Measurements from ENCODE around the gene SLC16A6.
"Not testable (repeated sequence)": the region's sequence is repeated elsewhere in the genome, so short reads cannot be mapped to it uniquely, and the experiment has no call there.

Gene SLC16A6

DNA sequence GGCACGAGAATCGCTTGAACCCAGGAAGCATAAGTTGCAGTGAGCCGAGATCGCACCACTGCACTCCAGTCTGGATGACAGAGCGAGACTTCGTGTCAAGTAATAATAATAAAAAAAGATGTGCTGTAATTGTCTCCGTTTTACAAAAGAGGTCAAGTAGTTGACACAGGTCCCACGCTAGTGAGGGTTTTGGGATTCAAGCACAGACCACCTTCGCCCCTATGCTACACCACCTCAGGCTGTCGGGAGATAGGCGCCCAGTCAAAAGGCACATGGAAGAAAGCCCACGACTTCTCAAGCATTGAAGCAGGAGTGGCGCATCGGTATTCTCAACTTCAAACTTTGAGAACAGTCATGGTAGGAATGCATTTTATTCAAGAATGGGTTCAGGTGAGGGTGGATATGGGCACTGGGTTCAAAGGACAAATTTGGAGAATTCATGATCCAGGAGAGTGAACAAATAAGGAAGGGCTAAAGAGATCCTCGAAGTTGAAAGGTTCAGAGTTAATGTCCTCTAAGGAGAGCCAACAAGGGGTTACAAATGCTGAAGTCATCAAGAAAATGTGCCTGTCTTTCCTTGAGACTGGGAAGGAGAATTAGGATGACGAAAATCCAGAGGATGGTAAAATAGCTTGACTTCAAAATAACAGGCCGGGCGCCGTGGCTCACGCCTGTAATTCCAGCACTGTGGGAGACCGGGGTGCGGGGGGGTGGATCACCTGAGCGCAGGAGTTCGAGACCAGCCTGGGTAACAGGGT is 44.5 kb downstream of the SLC16A6 start:
- no peak for DNase-seq

DNA sequence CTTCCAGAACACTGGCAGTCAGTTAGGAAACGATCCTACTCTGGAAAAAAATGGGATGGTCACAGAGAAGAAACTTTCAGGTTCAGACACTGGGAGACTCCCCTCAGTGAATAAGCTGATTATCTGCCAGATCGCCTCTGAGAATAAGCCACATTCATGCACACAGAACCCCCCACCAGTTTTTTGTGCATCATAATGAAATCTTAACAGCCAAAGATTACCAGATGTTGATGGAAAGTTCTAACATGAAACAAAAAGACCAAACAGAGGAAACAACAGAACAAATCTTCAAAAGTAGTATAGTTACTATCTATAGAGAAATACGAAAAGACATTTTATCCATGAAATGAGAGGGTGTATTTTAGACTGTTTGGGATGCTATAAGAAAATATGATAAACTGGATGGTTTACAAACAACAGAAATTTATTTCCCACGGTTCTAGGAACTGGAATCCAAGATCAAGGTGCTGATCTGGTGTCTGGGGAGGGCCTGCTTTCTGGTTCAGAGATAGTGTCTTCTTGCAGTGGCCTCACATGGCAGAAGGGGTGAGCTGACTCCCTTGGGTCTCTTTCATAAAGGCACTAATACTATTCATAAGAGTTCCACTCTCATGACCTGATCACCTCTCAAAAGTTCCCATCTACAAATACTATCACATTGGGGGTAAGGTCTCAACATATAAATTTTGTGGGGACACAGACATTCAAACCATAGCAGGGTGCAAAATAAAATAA is 51.1 kb downstream of the SLC16A6 start:
- DNase-seq, result no peak

DNA sequence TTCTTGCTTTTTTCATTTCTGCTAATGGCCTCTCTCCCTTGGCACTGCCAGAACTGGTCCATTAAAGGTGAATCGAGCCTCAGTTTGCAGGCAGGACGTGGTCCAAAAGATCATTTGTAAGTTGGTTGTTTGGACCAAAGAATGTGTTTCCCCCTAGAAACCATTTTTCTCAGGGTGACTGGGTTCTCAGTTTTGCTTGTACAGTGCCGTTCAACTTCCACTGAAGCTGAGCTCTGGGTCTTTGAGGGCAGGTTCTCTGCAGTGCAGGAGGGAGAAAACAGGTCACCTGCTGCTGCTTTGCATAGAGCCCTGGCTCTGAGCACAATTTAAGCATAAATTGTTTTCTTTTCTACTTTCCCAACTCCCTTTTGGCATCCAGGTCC is 52.1 kb downstream of the SLC16A6 start:
- DNase-seq, result no peak

DNA sequence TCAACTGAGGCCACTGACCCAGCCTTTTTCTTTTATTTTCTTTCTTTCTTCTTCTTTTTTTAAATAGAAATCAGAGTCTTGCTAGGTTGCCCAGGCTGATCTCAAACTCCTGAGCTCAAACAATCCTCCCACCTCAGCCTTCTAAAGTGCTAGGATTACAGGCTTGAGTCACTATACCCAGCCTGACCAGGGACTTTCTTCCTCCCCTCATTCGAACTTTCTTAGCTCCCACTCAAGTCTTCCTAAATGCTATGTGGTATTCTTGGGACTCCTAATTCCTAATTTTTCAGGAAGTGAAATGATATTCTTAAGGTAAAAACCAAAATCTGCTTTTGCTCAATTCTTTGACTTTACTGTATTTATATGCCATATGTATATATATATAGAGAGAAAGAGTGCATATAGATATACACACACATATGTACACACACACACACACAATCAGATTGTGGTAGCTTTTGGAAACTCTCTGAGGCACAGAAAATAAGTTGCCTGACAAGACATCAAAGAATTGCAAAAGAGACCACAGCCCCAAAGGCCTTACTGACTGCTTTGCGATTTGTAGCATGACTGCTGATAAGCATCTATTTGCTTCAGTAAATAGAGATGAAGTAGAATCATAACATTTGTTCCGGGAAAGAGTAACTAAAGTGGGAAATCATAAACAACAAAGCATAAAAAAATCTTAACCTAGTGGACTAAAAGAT is 52.6 kb downstream of the SLC16A6 start:
- DNase-seq, result no peak

DNA sequence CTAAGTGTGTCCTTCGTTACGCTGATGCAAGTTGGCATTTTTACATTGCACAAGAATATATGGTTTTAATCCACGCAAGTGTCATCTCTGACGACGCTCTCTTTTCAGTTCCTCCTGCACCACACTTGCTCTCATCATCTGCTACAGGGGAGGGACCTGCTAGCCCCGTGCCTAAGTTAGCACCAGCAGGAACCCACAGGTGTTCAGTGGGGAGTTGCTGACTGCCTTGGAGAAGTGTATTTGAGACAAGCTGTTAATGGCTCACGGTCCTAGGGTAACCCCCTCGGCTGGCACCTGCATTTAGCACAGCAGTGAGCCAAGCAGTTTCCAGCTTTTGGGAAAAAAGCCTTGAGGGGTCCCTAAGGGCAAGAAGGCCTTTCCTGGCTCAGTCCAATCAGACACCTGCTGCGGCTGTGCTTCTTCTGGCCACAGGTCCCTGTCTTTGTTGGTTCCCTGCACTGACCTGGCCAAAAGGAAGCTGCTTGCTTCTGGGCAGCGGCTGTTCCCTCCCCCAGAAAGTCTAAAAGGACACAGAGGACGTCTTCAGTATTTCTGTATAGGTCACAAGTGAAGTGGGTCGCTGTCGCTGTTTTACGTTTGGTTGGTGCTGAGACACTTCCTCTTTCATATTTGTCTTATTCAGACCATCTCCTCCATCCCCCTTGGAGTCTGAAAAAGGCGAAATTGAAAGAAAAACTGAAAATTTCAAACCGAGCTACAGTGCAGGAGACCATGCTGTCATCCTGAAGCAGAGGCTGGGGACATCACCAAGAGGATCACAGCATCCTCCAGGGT is 53.4 kb downstream of the SLC16A6 start:
- not testable (repeated sequence) for DNase-seq

DNA sequence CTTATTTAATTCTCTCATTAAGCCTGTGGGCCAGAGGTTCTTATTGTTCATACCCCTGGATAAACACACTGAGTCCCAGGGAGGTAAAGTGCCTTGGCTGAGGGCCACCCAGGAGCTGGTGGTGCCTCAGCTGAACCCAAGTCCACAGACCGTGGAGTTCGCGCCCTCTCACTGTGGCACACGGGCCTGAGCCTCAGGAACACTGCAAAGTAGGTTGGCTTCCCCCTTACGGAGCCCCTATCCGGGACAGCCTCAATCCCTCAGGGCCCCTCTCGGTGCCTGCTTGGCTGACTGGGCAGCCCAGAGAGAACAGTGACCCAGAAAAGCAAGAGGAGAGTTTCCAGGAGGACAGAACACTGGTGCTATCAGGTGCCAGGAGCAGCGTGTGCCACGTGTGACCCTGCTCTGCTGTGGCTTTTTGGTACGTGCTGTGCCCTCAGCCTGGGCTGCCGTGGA is 55.6 kb downstream of the SLC16A6 start:
- DNase-seq, result not testable (repeated sequence)

DNA sequence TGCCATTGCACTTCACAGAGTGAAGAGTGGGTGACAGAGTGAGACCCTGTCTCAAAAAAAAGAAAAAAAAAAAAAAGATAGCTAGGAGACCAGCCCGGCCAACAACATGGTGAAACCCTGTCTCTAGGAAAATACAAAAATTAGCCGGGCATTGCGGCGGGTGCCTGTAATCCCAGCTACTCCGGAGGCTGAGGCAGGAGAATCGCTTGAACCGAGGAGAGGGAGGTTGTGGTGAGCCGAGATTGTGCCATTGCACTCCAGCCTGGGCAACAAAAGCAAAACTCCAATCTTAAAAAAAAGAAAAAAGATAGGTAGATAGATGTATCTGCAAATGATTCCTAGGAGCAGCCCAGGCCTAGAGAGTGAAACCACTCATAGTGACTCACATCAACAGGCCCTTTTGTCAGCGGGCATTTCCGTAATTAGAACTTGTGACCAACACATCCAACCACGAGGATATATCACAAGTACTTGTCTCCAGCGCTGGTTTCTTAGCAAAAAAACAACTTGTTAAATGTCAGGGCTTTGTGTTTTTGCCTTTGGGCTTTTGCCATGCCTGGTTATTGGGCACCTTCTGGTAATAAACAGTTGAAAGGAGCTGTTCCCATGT is 56.1 kb downstream of the SLC16A6 start:
- DNase-seq, result not testable (repeated sequence)

DNA sequence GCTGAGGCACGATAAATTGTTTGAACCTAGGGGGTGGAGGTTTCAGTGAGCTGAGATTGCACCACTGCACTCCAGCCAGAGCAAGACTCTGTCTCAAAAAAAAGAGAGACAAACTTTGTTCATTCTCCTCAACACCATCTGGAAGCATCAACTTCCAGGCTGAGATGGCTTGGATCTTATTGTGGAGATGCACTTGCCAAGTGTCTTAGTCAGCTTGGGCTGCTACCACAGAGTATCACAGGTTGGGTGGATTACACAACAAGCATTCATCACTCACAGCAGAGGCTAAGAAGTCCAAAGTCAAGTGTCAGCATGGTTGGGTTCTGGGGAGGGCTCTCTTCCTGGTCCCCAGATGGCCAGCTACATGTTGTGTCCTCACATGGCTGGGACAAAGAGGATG is 58.2 kb downstream of the SLC16A6 start:
- not testable (repeated sequence) for DNase-seq

DNA sequence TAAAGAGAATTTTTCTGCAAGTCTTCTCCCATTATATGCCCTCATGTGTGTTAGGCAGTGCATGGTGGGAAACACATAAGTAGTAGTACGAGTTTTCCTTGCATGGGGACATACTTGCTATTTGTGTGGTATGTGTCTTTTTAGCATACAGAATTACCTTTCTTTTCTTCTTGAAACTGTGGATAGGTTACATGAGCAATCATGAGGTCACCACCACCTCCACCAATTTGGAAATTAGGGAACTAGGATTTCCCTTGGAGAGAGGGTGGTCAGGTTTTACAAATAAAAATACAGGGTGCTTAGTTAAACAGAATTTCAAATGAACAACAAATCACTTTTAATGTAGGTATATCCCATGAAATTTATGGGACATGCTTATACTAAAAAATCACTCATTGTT is 59.4 kb downstream of the SLC16A6 start:
- no peak for DNase-seq

DNA sequence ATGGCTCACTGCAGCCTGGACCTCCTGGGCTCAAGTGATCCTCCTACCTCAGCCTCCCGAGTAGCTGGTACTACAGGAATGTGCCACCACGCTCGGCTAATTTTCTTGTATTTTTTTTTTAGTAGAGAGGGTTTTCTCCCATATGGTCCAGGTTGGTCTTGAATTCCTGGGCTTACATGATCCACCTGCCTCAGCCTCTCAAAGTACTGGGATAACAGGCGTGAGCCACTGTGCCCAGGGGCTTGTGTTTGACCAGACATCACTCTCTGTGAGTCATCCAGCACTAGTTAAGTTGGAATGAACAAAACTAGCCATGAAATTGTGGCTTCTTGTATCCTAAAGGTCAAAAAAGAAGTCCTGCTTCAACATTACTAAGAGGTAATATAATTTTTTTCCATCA is 59.8 kb downstream of the SLC16A6 start:
- not testable (repeated sequence) for DNase-seq

DNA sequence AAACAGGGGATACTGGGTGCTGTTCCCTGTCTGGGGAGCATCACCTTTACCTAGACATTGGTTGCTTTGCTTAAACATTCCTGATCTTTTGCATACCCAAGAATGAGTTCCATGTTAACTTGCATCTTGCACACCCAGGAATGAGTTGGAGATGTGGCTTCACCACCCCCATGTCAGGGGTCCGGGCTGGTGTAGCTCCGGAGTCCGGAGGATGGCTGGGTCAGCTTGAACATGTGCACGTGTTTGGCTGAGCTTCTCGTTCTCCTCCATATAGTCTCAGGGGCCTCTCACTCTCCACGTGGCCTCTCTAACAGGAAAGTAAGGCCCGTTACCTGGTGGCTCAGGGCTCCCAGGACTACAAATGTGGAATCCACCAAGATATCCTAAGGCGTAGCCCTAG is 61.3 kb downstream of the SLC16A6 start:
- DNase-seq, result no peak

DNA sequence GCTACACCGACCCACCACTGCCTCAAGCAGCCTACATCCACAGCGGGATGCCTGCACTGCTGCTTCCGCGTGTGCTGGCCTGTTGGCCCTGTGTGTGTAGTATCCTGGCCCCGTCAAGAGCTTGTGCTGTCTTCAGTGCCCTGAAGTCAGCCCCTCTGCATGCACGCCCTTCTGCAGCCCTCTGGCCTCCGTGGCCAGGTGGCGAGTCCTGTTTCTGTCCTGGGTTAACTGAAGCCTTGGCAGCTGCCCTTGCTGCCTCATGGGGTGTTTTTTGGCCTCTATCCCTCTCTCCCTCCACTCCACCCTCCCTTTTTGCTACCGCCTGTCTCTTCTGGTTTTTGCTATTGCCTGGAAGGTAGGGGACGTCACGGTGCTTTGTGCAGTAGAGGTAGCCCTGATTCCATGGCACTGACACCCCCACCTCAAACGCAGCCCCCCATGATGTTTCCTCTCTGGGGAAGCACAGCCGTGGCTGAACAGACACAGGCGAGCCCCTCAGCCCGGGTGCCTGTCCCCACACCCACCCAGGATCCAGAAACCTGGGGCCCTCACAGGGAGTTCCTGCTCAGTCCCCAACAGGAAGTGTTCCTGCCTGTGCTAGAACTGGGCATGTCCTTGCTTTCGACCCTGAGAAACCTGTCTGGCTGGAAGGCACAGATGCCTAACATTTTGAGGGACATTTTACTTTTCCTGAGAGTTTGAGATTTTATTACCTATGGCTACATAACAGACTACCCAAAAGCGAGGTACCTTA is 61.9 kb downstream of the SLC16A6 start:
- no peak for DNase-seq

DNA sequence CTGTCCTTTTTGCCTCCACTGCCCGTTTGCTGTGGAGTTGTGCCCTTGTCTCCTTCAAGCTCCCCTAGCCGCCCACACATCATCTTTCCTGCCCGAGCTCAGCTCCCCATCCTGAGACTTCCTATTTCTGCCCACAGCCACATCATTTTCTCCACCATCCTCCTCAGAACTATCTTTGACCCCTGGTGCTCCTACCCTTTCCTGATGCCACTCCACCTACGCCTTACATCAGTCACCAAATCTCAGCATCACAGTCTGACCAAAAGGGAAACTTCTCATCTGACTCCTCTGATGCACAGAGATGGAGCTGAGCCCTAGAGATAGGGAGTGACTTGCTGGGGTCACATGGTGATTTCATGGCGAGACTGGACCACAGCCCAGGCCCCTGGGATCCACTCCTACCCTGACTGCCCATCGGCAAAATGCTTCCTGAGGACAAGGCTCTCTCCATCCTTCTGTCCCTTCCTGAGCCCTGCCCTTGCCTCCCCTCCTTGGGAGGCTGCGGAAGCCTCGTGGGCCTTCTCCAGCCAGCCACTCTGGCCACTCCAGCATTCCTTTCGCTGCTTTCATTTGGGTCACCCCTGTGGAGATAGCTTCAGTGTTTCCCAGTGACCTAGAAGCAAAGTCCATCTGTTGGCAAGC is 62.8 kb downstream of the SLC16A6 start:
- not testable (repeated sequence) for DNase-seq

DNA sequence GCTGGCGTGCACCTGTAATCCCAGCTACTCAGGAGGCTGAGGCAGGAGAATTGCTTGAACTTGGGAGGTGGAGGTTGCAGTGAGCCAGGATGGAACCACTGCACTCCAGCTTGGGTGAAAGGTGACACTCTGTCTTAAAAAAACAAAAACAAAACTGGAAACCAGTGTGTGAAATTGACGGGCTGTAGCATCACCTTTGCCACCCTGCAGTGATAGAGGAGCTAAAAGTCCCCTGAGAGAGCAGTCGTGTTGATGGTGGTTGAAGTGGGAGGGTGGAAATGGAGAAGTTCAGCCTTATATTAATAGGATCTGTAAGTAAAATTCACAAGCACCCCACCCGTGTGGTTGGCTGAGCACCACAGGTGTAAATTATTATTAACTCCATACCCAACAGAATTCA is 65.9 kb downstream of the SLC16A6 start:
- not testable (repeated sequence) for DNase-seq

DNA sequence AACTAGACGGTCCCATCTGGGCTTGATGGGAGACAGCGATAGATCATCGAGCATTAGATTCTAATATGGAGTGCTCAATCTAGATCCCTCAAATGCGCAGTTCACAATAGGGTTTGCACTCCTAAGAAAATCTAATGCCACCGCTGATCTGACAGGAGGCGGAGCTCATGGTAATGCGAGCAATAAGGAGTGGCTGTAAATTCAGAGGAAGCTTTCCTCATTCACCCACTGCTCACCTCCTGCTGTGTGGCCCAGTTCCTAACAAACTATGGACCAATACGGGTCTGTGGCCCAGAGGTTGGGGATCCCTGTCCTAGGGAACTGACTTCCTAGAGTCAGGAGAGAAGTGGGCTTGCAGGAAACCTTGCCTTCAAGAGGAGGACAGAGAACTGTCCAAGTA is 68.3 kb downstream of the SLC16A6 start:
- DNase-seq, result no peak

DNA sequence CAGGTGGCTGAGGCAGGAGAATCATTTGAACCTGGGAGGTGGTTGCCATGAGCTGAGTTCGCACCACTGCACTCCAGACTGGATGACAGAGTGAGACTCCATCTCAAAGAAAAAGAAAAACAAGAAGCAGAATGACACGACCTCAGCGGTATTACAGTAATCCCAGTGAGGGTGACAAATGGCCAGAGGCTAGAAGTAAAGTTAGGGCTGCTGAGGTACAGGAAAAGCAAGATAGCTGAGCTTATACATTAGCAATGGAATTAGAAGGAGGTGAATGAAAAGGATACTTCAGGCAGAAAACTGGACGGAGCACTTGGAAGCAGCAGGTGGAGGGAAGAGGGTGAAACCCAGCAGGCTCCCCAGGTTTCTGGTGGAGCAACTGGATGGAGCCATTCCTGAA is 69.1 kb downstream of the SLC16A6 start:
- DNase-seq, result no peak

DNA sequence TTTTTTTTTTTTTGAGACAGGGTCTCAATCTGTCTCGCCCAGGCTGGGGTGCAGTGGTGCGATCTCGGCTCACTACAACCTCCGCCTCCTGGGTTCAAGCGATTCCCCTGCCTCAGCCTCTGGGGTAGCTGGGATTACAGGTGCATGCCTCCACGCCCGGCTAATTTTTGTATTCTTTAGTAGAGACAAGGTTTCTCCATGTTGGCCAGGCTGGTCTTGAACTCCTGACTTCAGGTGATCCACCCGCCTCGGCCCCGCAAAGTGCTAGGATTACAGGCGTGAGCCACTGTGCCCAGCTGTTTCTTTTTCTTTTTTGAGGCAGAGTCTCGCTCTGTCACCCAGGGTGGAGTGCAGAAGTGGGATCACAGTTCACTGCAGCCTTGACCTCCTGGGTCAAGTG is 70.1 kb downstream of the SLC16A6 start:
- not testable (repeated sequence) for DNase-seq

DNA sequence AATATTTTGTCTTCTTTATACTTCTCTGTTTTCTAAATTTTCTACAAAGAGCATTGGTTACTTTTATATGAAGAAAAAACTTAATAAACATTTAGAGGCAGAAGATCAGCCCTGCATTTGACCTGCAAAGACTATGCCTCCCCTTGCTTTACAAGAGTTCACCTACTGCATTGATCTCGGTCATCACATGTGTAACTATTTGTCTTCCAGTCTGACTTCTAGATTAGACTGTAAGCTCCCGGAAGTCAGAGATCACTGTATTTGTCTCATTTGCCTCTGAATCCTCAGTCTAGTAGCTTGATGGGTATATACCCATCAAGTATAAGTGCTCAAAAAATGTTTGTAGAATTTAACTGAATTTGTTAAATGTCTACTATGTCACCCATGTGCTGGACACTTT is 70.7 kb downstream of the SLC16A6 start:
- not testable (repeated sequence) for DNase-seq

DNA sequence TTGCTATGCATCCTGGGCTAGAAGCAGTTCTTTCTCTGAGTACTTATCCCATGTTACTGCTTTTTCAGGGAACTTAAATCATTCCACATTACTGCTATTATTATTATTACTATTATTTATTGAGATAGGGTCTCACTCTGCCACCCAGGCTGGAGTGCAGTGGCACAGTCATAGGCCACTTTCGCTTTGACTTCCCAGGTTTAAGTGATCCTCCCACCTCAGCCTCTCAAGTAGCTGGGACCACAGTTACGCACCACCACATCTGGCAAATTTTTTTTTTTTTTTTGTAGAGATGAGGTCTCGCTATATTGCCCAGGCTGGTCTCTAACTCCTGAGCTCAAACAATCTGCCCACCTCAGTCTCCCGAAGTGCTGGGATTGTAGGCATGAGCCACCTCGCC is 71.5 kb downstream of the SLC16A6 start:
- not testable (repeated sequence) for DNase-seq
